ENCODE results near the gene LCE1C.

LCE1C gene

GRCh38 chr1:152759453-152760173, 46.8 kb downstream of the LCE1C start:
- DNase-seq = no peak

- no peak for DNase-seq
Observed at GRCh38 chr1:152758636-152759035, 47.8 kb downstream of the LCE1C start.

- no peak for DNase-seq
Observed at GRCh38 chr1:152757747-152758146, 48.7 kb downstream of the LCE1C start, which contains the start of gene KPRP. KPRP (plus strand) TSS chr1:152758025; CDS start chr1:152759589, 1,564 bp downstream.

- no peak for DNase-seq
Observed at GRCh38 chr1:152756872-152757271, 49.6 kb downstream of the LCE1C start.

Data from T-helper 1 cell (primary cell).